GM23248 (cell line): Measurements from ENCODE around the gene CCDC197.

Experiments
- EZH2 ChIP-seq: fragments of 200-600 bp; sonication (generic); IDR thresholded peaks from 2 replicates; pipeline ENCODE4 v1.6.1; 2018; ENCODE audit warnings: antibody characterized with exemption, mild to moderate bottlenecking; ENCODE audit not compliant: insufficient read depth, poor library complexity, severe bottlenecking
- EZH2phosphoT487 ChIP-seq: fragments of 200-600 bp; sonication (generic); IDR thresholded peaks from 2 replicates; pipeline ENCODE4 v1.6.1; 2018; ENCODE audit warnings: antibody characterized with exemption, moderate library complexity, mild to moderate bottlenecking, low read depth; ENCODE audit not compliant: insufficient read depth

- TF ChIP-seq EZH2phosphoT487 (no peak), EZH2 (no peak)
Measured at GRCh38 chr14:93973607-93974006, 23.5 kb upstream of the CCDC197 start.
